GM11168 (cell line): ENCODE results near the gene SCGB3A2.
"Not testable (repeated sequence)": the region's sequence is repeated elsewhere in the genome, so short reads cannot be mapped to it uniquely, and the experiment has no call there.

Source experiments
- in situ Hi-C: fragments of 300-500 bp; cut with MboI; formaldehyde crosslinking; loops from one replicate; pipeline ENCODE4 v1.12.0; 2022; ENCODE audit warnings: low sequenced_read_pairs; ENCODE audit not compliant: unreplicated experiment

SCGB3A2 gene

DNA sequence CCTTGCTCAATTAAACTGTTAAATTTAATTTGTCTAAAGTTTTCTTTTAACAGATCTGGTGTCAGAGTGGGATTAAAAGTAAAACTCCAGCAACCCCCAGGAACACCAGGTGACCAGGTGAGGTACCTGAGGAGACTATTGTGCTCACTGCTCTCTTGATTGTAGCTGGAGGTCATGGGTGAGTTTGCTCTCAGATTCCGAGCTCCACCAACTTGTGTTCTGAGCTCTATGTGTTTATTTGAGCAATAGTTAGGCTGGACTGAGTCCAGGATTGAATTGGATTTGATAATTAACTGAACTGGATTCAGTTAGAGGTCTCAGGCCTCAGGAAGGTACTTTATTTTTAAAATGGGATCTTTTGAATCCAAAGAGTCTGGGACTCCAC is 17.9 kb upstream of the SCGB3A2 start:
- in situ Hi-C loops = no loop called here

DNA sequence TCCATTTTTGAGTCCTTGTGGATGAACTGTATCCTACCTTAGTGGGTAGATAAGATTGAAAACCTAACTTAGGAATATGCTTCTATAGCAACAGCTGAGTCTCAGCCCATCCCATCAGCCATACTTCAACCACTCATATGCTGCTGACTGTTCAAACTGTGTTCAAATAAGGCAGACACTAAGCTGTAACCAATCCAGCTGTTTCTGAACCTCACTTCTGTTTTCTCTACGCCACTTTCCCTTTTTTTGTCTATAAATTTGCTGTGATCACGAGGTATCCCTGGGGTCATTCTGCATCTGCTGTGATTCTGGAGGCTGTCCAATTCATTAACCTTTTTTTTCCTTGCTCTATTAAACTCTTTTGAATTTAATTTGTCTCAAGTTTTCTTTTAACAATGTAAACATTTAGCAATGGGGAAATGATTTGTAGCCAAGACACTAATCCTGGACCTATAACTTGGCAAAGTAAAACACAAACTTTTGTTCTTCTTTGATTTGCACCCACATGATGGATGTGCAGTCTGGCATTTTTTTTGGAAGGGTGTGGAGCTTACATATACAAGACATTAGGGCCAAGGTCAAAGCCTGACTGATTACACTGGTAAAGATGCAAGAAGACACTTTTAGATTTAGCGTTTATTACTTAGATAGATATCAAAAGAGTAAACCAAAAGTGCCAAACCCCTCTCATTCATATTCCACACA is 14.9 kb upstream of the SCGB3A2 start:
- in situ Hi-C loops = no loop called here

DNA sequence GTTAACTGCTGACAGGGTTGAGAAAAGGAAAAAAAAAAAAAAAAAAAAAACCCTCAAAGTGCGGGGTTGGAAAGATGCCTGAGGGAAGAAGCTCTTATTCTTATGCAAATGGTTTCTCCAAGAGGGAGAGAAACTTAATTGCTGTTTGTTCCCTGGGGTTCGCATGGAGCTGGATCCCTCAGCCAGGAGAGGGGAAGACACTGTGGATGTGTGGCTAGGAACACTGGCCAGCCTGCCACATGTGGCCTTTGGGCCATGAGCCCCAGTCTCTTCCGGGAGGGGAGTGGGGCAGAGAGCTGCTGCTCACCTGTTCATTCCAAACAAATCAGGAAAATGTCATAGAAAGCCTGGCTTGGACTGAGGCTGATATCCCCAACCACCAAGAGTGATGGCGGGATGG is 9.4 kb upstream of the SCGB3A2 start:
- in situ Hi-C loops = no loop called here

DNA sequence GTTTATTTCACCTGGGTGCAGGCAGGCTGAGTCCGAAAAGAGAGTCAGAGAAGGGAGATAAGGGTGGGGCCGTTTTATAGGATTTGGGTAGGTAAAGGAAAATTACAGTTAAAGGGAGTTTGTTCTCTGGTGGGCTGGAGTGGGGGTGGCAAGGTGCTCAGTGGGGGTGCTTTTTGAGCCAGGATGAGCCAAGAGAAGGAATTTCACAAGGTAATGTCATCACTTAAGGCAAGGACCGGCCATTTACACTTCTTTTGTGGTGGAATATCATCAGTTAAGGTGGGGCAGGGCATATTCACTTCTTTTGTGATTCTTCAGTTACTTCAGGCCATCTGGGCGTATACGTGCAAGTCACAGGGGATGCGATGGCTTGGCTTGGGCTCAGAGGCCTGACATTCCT is 8.6 kb upstream of the SCGB3A2 start:
- in situ Hi-C loops = not testable (repeated sequence)

DNA sequence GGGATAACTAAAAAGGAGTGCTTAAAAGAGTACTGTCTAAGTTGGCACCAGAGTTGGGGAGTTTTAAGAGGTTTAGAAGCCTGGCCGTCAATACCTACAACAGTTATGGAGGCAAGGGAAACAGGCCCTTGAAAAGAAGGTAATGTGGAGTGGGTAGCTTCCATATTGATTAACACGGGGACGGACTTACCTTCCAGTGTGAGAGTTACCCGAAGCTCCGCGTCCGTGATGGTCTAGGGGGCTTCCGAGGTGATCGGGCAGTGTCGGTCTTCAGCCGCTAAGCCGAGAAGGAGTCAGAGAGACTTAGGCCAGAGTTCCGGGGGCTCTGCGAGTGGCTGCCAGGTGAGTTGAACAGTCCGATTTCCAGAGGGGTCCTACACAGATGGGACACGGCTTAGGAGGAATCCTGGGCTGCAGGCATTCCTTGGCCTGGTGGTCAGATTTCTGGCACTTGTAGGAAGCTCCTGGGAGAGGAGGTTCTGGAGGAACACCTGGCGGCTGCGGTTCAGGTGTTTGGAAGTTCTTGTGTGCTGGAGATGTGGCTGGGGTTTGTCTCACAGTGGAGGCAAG is 6.4 kb upstream of the SCGB3A2 start:
- in situ Hi-C loops = not testable (repeated sequence)

DNA sequence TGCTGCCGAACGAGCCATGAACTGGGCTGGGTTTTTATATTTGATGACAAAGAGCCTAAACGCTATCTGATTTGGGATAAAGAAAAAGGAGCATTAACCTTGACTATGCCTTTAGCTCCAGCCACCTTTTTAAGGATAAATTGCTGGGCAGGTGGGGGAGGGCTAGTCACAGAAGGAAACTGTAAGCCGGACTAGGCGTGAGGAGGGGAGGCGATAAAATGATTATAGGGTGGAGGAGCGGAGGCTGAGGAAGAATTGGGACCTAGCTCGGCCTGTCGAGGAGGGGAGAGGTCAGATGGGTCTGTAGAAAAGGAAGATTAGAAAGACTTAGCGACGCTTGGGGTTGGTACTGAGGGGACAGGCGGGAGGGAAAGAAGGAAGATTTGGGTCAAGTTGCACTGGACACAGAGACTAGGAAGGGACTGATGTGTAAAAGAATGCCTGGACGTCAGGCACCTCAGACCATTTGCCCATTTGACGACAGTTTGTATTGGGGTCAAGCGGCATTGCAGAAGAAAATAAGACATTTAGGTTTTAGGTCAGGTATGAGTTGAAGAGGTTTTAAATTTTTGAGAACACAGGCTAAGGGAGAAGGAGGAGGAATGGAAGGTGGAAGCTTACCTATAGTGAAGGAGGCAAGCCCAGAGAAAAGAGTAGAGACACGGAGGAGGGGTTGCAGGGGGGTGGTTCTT is 5.6 kb upstream of the SCGB3A2 start:
- in situ Hi-C loops = not testable (repeated sequence)

DNA sequence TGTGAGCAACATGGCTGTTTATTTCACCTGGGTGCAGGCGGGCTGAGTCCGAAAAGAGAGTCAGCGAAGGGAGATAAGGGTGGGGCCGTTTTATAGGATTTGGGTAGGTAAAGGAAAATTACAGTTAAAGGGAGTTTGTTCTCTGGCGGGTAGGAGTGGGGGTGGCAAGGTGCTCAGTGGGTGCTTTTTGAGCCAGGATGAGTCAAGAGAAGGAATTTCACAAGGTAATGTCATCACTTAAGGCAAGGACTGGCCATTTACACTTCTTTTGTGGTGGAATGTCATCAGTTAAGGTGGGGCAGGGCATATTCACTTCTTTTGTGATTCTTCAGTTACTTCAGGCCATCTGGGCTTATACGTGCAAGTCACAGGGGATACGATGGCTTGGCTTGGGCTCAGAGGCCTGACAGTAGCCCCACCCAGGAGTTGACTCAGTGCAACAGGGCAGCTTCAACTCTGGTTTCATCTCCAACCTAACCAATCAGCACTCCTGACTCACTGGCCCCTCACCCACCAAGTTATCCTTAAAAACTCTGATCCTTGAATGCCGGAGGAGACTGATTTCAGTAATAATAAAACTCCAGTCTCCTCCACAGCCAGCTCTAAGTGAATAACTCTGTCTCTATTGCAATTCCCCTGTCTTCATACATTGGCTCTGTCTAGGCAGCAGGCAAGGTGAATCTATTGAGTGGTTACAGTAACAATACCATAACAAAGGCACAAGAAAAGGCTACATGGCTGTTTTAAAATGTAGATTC is 4.2 kb upstream of the SCGB3A2 start:
- in situ Hi-C loops = not testable (repeated sequence)

DNA sequence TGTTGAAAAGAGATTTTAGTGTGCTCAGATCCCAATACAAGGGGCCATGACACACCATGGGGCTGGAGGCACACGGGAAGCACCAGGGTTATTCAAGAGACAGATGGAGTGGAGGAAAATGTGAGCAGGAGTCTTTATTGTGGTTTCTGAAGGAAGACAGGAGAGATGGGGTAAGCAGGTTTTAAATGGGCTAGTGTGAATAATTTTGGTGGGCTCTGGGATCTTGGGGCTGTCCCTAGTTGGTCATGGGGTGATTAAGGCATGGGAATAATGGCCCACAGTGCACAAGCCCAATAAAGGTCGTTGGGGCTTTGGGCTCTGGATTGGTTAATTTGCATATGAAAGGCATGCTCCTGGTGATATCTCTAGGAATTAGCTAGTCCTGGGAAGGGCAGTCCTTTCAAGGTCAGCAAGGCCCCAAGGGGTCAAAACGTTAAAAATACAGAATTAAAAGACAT is 3.6 kb upstream of the SCGB3A2 start:
- in situ Hi-C loops = no loop called here

DNA sequence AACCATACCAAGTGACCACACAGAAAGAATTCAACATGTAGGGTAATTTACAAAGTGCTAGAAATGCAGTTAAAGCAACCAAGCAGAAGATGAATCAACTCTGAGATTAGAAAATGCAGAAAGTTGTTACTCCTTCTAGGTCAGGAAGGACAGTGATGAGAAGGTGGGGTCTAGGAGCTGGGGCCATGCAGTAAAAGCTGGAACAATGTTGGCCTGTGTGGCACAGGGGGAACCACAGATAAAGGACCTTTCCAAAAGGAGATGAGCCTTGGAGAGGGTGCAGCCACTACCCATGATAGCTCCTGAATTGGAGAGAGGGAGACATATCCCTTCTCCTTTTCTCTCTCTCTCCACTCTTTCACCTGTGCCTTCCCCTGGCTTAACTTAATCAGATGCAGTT is 2.4 kb upstream of the SCGB3A2 start:
- in situ Hi-C loops = no loop called here

DNA sequence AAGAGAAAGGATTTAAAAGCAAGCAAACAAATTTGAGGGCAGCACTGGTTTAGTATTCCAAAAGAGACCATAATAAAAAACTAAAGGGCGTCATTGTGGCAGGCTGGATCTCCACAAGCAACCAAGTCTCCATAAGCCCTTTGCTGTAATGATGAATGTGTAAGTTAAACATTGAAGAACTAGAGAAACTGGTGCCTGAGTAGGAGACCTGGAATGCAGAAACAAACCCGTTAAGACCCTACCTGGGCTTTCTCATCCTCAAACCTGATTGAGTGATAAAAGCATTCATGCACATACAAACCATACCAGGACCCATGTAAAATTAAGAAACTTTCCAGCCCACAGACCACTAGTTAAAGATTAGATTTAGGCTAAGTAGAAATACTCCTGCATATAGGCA is 1.9 kb upstream of the SCGB3A2 start:
- in situ Hi-C loops = no loop called here

DNA sequence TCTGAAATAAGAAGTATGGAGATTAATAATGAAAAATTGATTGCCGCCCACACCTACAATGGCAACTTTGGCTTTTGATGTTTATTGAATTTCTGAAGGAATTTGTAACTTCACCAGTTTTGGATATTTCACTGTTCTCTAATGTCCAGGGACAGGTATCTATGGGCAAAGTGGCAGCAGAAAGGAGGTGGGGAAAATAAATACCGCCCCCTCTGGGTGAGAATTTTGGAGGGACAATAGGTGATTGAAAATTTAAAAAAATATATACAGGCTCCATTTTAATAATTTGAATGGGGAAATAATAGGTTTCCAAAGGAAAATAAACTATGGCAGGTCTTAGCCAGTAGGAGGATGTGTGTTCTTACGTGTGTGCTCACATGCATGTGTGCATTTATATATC is 1.3 kb downstream of the SCGB3A2 start:
- in situ Hi-C loops = no loop called here

DNA sequence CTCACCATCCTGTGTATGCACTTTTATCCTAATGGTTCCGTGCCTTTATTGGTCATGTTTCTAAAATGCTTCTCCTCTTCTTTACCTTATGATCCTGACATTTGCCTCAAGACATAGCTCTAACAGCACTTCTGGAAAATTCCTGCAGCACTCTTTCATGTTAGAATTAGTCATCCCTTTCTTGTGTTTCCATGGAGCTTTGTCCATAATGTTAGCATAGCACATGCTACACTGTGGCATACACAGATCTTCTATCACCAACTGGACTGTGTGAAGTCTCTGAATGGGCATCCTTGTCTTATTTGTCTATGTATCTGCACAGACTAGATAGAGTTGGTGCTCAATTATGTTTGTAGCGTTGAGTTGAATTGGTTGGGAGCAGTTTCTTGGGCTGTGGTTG is 2.0 kb downstream of the SCGB3A2 start:
- in situ Hi-C loops = no loop called here

DNA sequence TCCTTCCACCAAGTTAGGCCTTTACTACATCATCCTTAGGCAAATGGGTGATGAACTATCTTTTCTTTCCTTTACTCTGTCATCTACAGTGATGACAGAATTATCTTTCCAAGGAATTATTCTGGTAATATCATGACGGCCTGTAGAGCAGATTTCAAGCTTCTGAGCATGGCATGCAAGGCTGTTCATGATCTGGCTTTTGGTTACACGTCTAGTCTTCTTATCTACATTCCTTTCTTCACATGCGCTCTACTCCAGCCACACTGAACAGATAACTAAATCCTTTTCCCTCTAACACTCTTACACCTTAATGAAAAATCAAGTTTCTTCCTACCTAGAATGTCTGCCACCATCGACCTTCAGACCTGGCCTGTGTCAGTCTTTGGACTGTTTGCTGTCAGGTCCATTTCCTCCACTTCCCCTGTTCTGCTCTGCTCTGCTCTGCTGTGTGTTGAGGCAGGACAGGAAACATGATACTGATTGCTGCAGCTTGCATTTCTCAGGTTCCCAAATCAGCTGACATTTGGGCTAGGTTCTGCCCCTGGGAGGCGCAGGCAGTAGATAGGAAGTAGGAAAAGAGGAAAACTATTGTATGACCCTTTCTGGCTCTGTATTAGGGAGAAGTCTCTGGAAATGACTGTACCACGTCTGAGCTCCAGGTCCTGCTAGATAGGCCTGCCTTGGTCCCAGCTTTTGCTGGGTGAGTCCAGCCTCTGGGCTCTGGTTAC is 4.2 kb downstream of the SCGB3A2 start:
- in situ Hi-C loops = no loop called here

DNA sequence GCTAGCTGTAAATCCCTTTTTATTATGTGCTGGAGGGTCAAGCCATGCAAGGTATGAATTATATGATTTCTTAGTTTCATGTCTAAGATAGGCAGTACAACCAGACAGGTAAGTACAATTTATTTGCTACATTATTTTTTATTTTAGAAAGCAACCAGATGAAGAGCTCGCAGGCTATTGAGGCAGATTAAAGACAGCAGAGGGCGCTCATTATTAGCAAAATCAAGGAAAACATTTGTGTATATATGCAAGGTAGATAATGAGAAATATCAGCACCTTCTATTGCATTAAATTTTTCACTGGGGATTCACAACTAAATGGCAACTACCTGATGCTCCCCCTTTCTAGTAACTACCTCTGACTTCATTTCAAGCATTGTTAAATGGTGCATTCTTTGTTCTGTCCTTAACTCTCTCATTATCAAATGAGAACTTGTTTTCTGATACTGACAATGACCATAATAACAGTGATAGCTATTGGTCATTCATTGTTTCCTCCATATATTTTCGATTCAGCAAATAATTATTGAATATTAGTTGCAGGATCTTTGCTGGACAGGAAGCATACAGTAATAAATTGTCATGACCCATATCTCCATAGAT is 8.6 kb downstream of the SCGB3A2 start:
- in situ Hi-C loops = no loop called here

DNA sequence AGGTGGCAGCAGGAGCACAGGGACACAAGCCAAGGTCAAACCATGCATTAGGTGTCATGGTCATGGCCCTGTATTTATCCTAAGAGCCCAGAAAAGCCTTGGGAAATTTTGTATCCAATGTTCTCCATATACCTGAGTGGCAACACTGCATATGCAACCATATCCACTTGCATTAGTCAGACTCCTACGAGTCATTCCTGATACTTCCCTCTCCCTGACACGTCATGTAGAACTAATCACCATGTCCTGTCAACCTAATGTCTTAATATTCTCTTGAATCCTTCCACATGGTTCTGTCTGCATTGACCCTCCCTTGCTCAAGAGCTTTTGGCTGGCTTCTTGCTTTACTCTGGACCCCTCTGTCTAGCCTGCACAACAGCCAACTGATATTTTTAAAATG is 9.4 kb downstream of the SCGB3A2 start:
- in situ Hi-C loops = no loop called here

DNA sequence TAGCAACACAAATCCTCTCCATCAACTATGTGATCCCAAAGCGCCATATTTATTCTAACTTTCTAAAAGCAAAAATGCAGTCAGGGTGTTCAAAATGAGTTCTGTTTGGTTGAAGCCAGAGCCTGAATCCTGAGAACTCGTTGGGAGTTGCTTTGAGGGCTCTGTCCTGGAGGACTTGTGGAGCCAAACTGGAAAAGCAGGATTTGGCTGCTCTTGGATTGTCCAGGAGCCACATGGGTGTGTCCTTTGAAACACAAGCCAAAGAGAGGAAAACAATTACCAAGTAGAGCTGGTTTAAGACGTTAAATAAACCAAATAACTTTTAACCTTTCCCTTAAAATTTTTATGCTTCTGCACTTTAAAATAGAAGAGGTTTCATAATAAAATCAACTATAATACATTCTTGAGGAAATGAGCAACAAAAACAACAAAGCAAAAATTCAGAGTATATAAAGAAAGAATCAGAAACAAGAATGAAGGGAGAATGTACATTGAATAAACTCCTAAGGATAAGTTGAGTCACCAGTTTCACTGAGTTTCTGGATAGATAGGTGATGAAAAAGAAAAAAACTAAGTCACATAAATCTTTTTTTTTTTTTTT is 14.3 kb downstream of the SCGB3A2 start:
- in situ Hi-C loops = no loop called here

DNA sequence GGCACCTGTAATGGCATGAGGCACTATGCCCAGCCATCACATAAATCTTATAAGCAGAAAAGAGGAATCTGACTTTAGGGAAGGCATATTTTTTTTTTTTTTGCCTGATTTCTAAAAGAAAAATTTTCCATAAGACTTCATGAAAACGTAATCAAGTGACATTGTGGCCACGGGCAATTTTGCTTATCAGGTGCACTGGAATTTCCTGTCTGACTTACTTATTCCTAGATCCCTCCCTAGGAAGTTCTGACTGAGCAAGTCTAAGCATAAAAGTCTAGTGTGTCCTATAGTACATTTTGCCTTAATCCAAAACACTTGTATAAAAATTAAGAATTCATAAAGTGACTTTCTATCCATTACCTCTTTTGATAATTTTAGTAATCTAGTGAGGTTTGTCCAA is 15.3 kb downstream of the SCGB3A2 start:
- in situ Hi-C loops = no loop called here

DNA sequence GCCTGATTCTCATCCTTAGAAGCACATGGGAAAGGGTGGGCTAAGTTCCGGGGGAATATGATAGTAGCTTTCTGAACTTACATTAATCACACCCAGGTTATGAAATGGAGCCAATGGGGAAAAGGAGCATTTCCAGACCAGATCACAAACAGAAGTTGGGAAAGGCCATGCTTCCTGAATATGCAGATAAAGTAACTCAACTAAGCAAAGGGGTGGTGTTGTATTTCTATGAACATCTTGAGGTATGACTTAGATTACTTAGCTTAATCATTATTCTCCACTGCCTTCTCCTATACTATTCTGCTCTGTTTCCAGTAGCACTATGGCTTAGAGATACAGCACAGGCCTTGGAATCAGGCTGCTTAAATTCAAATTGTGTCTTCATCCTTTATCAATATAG is 17.4 kb downstream of the SCGB3A2 start:
- in situ Hi-C loops = no loop called here

DNA sequence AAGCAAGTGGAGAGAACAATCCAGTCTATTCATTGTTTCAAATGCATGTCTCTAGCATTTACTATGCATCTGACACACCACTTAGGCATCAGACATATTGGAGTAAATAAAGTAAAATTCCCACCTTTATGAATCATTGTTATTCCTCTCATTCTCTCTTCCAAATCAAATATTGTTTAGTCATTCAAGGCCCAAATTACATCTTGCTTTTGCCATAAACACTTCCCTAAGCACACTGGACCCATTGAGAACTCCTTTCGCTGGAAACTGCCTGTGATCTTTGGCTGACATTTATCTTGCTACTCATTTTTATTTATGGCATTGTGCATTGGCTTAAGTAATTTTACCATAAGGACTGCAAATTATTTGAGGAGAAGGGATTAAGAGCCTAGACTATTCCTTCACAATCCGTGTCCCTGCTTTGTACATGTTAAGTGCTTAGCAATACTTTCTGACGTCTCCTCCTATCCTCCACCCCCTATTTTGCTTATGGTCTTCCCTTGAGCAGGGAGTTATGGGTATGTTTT is 20.4 kb downstream of the SCGB3A2 start:
- in situ Hi-C loops = no loop called here
